Neural cell (in vitro differentiated cells): ENCODE data around the gene SH3RF1. TPM values are rescaled to one million over a fixed set of nuclear protein-coding genes. Genes with fewer than 3 reads are reported as not detected.

ENCODE experiments used
- H2AFZ ChIP-seq: fragments of 200-600, 300-800 bp; sonication (generic), shearing (Covaris generic); 2 replicates; pipeline ENCODE4 v1.6.0; 2014; ENCODE audit warnings: low read depth, mild to moderate bottlenecking, antibody characterized with exemption, low read length, moderate library complexity
- H3F3A ChIP-seq: fragments of 200-600 bp; shearing (Covaris generic); 2 replicates; pipeline ENCODE4 v1.6.1; 2016; ENCODE audit warnings: mild to moderate bottlenecking, moderate library complexity, mixed read lengths, antibody characterized with exemption, low read length; ENCODE audit not compliant: insufficient read depth, poor library complexity, severe bottlenecking
- H3K27ac ChIP-seq: fragments of 200-600, 300-800 bp; sonication (generic), shearing (Covaris generic); 2 replicates; pipeline ENCODE4 v1.5.1; 2014; ENCODE audit warnings: mild to moderate bottlenecking, low read length, moderate library complexity
- H3K27me3 ChIP-seq: fragments of 300-800, 200-600 bp; sonication (generic), shearing (Covaris generic); 2 replicates; pipeline ENCODE4 v1.6.0; 2014; ENCODE audit warnings: mild to moderate bottlenecking, low read depth, low read length, moderate library complexity; ENCODE audit not compliant: insufficient read depth
- H3K36me3 ChIP-seq: fragments of 300-800, 200-600 bp; sonication (generic), shearing (Covaris generic); 2 replicates; pipeline ENCODE4 v1.5.1; 2014; ENCODE audit warnings: mild to moderate bottlenecking, antibody characterized with exemption, low read length, moderate library complexity; ENCODE audit not compliant: insufficient read depth
- H3K4me2 ChIP-seq: fragments of 300-800, 200-600 bp; sonication (generic), shearing (Covaris generic); 2 replicates; pipeline ENCODE4 v1.6.0; 2014; ENCODE audit warnings: mild to moderate bottlenecking, low read length
- H3K4me3 ChIP-seq: fragments of 300-800, 200-600 bp; sonication (generic), shearing (Covaris generic); 2 replicates; pipeline ENCODE4 v1.5.1; 2014; ENCODE audit warnings: mild to moderate bottlenecking, low read length, moderate library complexity
- H3K79me2 ChIP-seq: fragments of 200-600 bp; shearing (Covaris generic); replicated peaks from 2 replicates; pipeline ENCODE4 v1.6.0; 2014; ENCODE audit warnings: mild to moderate bottlenecking, low read length, moderate library complexity; ENCODE audit not compliant: insufficient read depth
- H3K9ac ChIP-seq: fragments of 300-800, 200-600 bp; sonication (generic), shearing (Covaris generic); 2 replicates; pipeline ENCODE4 v1.6.1; 2016; ENCODE audit warnings: mild to moderate bottlenecking, low read length, mixed read lengths
- H3K9me2 ChIP-seq: fragments of 200-600 bp; shearing (Covaris generic); 2 replicates; pipeline ENCODE4 v1.6.1; 2016; ENCODE audit warnings: mild to moderate bottlenecking, low read length, mixed read lengths; ENCODE audit not compliant: insufficient read depth
- H3K9me3 ChIP-seq: fragments of 200-600, 300-800 bp; sonication (generic), shearing (Covaris generic); 2 replicates; pipeline ENCODE4 v1.6.1; 2016; ENCODE audit warnings: mild to moderate bottlenecking, mixed run types, low read length, moderate library complexity, mixed read lengths
- H4K20me1 ChIP-seq: fragments of 200-600 bp; shearing (Covaris generic); 2 replicates; pipeline ENCODE4 v1.6.1; 2016; ENCODE audit warnings: mild to moderate bottlenecking, mixed run types; ENCODE audit not compliant: insufficient read depth
- CTCF ChIP-seq: fragments of 450-650 bp; IDR thresholded peaks from 2 replicates; pipeline ENCODE4 v1.5.1; 2014; ENCODE audit warnings: antibody characterized with exemption, mild to moderate bottlenecking, moderate library complexity; ENCODE audit not compliant: poor library complexity, severe bottlenecking
- EP300 ChIP-seq: fragments of 450-650 bp; conservative IDR thresholded peaks from 2 replicates; pipeline ENCODE4 v1.6.1; 2014; ENCODE audit warnings: antibody characterized with exemption, mild to moderate bottlenecking, moderate library complexity; ENCODE audit not compliant: poor library complexity, severe bottlenecking
- EZH2 ChIP-seq: fragments of 200-600, 300-800 bp; shearing (Covaris generic), sonication (generic); IDR thresholded peaks from 2 replicates; pipeline ENCODE4 v1.6.1; 2014; ENCODE audit warnings: antibody characterized with exemption, low read length, borderline replicate concordance, mild to moderate bottlenecking; ENCODE audit not compliant: insufficient read depth, poor library complexity, severe bottlenecking
- MXI1 ChIP-seq: fragments of 450-650 bp; conservative IDR thresholded peaks from 2 replicates; pipeline ENCODE4 v1.6.1; 2014; ENCODE audit warnings: antibody characterized with exemption, mild to moderate bottlenecking; ENCODE audit not compliant: poor library complexity, severe bottlenecking
- POLR2AphosphoS5 ChIP-seq: IDR thresholded peaks from 2 replicates; pipeline ENCODE4 v1.6.1; 2012
- RAD21 ChIP-seq: fragments of 450-650 bp; conservative IDR thresholded peaks from 2 replicates; pipeline ENCODE4 v1.6.1; 2014; ENCODE audit warnings: antibody characterized with exemption, mild to moderate bottlenecking, moderate library complexity
- SMC3 ChIP-seq: fragments of 450-650 bp; conservative IDR thresholded peaks from 2 replicates; pipeline ENCODE4 v1.6.1; 2014; ENCODE audit warnings: antibody characterized with exemption, mild to moderate bottlenecking, moderate library complexity; ENCODE audit not compliant: poor library complexity
- TAF1 ChIP-seq: IDR thresholded peaks from 2 replicates; pipeline ENCODE4 v1.6.1; 2012; ENCODE audit warnings: low read depth
- polyA plus RNA-seq: library from polyadenylated mRNA; depleted of rRNA; stranded (reverse); fragments of >200 nt; gene quantifications from 2 replicates; pipeline ENCODE4 v1.2.3, GENCODE V29; 2014
- TF ChIP-seq, protein P1 (sequence below): IDR thresholded peaks from 2 replicates; pipeline ENCODE4 v1.6.1; 2012; ENCODE audit warnings: borderline replicate concordance

The SH3RF1 gene
- polyA plus RNA-seq, 1 donor from 2014 or later, result 3.1 TPM

DNA sequence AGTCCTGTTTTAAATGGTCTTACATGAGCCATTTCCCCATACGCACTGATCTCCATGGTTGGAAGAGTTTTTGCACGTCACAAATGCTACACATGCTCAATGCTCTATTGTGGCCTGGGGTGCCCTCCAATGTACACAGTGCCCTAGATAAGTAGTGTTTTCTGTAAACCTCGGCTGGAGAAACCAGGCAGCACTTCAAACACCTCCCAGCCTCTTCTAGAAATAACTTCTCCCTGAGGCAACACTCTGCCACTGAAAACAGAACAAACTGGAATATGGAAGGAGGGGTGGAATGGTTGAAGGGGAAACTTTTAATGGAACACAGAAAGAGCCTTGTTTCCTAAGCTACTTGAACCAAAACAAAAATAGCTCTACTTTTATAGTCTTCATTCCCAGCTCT, 136.8 kb downstream of the SH3RF1 start:
- no peak for TF ChIP-seq SMC3
- Histone ChIP-seq H3K36me3 (no peaks in the 10 kb centered on the region), H2AFZ (no peak overlapping the region), H3K9me2 (no peaks in the 10 kb centered on the region), H3K79me2 (no peaks in the 10 kb centered on the region), H3K27me3 (no peaks in the 10 kb centered on the region), H3K9ac (no peak overlapping the region), H3K4me2 (no peak overlapping the region), H4K20me1 (no peaks in the 10 kb centered on the region), H3K27ac (no peak overlapping the region), H3F3A (no peaks in the 10 kb centered on the region), H3K9me3 (no peaks in the 10 kb centered on the region), H3K4me3 (no peak overlapping the region)

DNA sequence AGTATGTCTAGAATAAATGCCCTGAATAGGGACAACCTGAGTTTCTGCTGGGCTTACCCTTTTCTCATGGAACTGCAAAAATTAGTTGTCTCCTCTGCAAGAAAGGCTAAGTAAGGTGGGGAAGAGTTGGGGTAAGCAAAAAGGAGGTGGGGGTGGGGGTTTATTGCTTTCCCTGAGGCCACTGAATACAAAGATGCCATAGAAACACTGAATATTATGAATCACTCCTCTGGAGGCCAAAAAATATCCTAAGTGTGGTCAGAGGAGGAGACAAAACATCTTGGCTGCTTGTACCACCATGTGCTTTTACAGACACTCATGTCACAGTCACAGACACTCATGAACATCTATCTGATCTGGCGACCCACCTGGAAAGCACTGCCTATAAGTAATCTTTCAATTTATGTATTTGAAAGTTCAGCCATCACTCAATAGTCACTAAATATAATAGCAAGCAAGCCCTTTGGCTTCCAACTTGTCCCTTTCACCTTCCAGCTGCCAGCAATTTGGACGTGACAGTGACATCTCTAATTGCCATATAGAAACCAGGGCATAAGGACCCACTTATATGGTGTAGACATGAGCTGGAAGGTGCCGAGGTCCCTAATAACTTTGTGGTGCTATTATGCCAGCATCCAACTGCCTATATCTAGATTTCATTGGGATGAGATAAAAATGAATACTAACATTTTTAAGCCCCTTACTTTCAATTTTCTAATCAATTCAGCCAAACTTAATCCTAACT, 138.0 kb downstream of the SH3RF1 start:
- Histone ChIP-seq H3K79me2 (no peaks in the 10 kb centered on the region), H3K9me2 (no peaks in the 10 kb centered on the region), H3K9me3 (no peaks in the 10 kb centered on the region), H3K27me3 (no peaks in the 10 kb centered on the region), H3K9ac (no peak overlapping the region), H4K20me1 (no peaks in the 10 kb centered on the region), H3K4me3 (no peak overlapping the region), H2AFZ (no peak overlapping the region), H3K27ac (no peak overlapping the region), H3K36me3 (no peaks in the 10 kb centered on the region), H3K4me2 (no peak overlapping the region), H3F3A (no peaks in the 10 kb centered on the region)
- TF ChIP-seq CTCF, result no peak
- TF ChIP-seq, protein P1, sequence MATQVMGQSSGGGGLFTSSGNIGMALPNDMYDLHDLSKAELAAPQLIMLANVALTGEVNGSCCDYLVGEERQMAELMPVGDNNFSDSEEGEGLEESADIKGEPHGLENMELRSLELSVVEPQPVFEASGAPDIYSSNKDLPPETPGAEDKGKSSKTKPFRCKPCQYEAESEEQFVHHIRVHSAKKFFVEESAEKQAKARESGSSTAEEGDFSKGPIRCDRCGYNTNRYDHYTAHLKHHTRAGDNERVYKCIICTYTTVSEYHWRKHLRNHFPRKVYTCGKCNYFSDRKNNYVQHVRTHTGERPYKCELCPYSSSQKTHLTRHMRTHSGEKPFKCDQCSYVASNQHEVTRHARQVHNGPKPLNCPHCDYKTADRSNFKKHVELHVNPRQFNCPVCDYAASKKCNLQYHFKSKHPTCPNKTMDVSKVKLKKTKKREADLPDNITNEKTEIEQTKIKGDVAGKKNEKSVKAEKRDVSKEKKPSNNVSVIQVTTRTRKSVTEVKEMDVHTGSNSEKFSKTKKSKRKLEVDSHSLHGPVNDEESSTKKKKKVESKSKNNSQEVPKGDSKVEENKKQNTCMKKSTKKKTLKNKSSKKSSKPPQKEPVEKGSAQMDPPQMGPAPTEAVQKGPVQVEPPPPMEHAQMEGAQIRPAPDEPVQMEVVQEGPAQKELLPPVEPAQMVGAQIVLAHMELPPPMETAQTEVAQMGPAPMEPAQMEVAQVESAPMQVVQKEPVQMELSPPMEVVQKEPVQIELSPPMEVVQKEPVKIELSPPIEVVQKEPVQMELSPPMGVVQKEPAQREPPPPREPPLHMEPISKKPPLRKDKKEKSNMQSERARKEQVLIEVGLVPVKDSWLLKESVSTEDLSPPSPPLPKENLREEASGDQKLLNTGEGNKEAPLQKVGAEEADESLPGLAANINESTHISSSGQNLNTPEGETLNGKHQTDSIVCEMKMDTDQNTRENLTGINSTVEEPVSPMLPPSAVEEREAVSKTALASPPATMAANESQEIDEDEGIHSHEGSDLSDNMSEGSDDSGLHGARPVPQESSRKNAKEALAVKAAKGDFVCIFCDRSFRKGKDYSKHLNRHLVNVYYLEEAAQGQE, result no peak
- no peak for TF ChIP-seq POLR2AphosphoS5
- TF ChIP-seq MXI1, result no peak
- TF ChIP-seq RAD21, result no peak
- no peak for TF ChIP-seq TAF1
- TF ChIP-seq EZH2, result no peak
- TF ChIP-seq SMC3, result no peak
- TF ChIP-seq EP300, result no peak
